IMR-90 (cell line): ENCODE measurements around the gene ASTN2. TPM values are rescaled to one million over a fixed set of nuclear protein-coding genes. Genes with fewer than 3 reads are reported as not detected.

Experiments
- ATAC-seq: fragments of 200-7000 bp; cut with Tn5 transposase; 2 replicates; pipeline ENCODE4 v1.9.1; 2020; ENCODE audit warnings: low read depth, mild to moderate bottlenecking, moderate library complexity
- BruUV-seq: library from RNA; stranded (reverse); fragments of 400-500 nt; replicated peaks from 2 replicates; lab custom pipeline; 2021; lab: Mats Ljungman, UMichigan
- CTCF ChIA-PET: fragments of 300-600 bp; formaldehyde crosslinking; extraction: SDS; loops from one replicate; lab custom pipeline; 2021; ENCODE audit warnings: antibody characterized with exemption; lab: Yijun Ruan, JAX
- POLR2A ChIA-PET: fragments of 300-600 bp; sonication (Branson Sonifier 250); formaldehyde crosslinking; loops from one replicate; lab custom pipeline; 2022; ENCODE audit warnings: antibody characterized with exemption; ENCODE audit not compliant: unreplicated experiment; lab: Charles Lee
- DNase-seq: peaks from one replicate; pipeline ENCODE4 v3.0.0; 2013
- H2AFZ ChIP-seq: replicated peaks from 2 replicates; pipeline ENCODE3; 2013; ENCODE audit warnings: low read length, mild to moderate bottlenecking; ENCODE audit not compliant: poor library complexity
- H2AK5ac ChIP-seq: 2 replicates; pipeline ENCODE4 v1.6.1; 2013; ENCODE audit warnings: low read depth, low read length, inconsistent platforms
- H2AK9ac ChIP-seq: replicated peaks from 2 replicates; pipeline ENCODE3; 2013; ENCODE audit warnings: mild to moderate bottlenecking, low read depth, low read length, moderate library complexity; ENCODE audit not compliant: poor library complexity
- H2BK120ac ChIP-seq: 2 replicates; pipeline ENCODE4 v1.6.1; 2013; ENCODE audit warnings: low read depth, low read length, inconsistent platforms
- H2BK15ac ChIP-seq: 3 replicates; pipeline ENCODE4 v1.6.1; 2013; ENCODE audit warnings: low read depth, low read length, inconsistent platforms
- H2BK20ac ChIP-seq: 2 replicates; pipeline ENCODE4 v1.6.1; 2013; ENCODE audit warnings: low read depth, mild to moderate bottlenecking, inconsistent platforms, low read length, moderate library complexity
- H2BK5ac ChIP-seq: 2 replicates; pipeline ENCODE4 v1.6.1; 2013; ENCODE audit warnings: mild to moderate bottlenecking, low read depth, low read length, inconsistent platforms; ENCODE audit not compliant: poor library complexity, severe bottlenecking
- H3K14ac ChIP-seq: replicated peaks from 2 replicates; pipeline ENCODE4 v1.6.1; 2013; ENCODE audit warnings: low read depth, low read length, inconsistent platforms
- H3K18ac ChIP-seq: 2 replicates; pipeline ENCODE4 v1.6.1; 2013; ENCODE audit warnings: low read depth, low read length, control low read depth
- H3K23ac ChIP-seq: 2 replicates; pipeline ENCODE4 v1.6.1; 2013; ENCODE audit warnings: low read depth, low read length, inconsistent platforms
- H3K27ac ChIP-seq: 2 replicates; pipeline ENCODE4 v1.5.1; 2013; ENCODE audit warnings: mild to moderate bottlenecking, control low read depth, low read length; ENCODE audit not compliant: insufficient read depth
- H3K27me3 ChIP-seq: 2 replicates; pipeline ENCODE4 v1.6.1; 2013; ENCODE audit warnings: low read length; ENCODE audit not compliant: control insufficient read depth, insufficient read depth
- H3K36me3 ChIP-seq: 2 replicates; pipeline ENCODE4 v1.6.1; 2013; ENCODE audit warnings: low read length, mixed read lengths; ENCODE audit not compliant: control insufficient read depth, insufficient read depth
- H3K4ac ChIP-seq: 2 replicates; pipeline ENCODE4 v1.6.1; 2013; ENCODE audit warnings: low read depth, low read length, inconsistent platforms
- H3K4me1 ChIP-seq: 2 replicates; pipeline ENCODE4 v1.6.1; 2013; ENCODE audit warnings: low read length, mixed read lengths; ENCODE audit not compliant: control insufficient read depth, insufficient read depth
- H3K4me2 ChIP-seq: 2 replicates; pipeline ENCODE4 v1.6.1; 2013; ENCODE audit warnings: low read depth, mild to moderate bottlenecking, control low read depth, low read length, moderate library complexity
- H3K4me3 ChIP-seq: 2 replicates; pipeline ENCODE4 v1.5.1; 2013; ENCODE audit warnings: low read depth, mild to moderate bottlenecking, control low read depth, low read length, moderate library complexity; ENCODE audit not compliant: insufficient read depth
- H3K56ac ChIP-seq: 2 replicates; pipeline ENCODE4 v1.6.1; 2013; ENCODE audit warnings: low read length, inconsistent platforms; ENCODE audit not compliant: insufficient read depth; ENCODE audit errors: extremely low read depth
- H3K79me1 ChIP-seq, 2 experiments: 2 replicates each; pipeline ENCODE4 v1.6.1; 2013; ENCODE audit warnings: low read length in 2 of 2, inconsistent platforms in 1 of 2, low read depth in 1 of 2
- H3K9ac ChIP-seq: 2 replicates; pipeline ENCODE4 v1.6.1; 2013; ENCODE audit warnings: low read depth, low read length, control low read depth
- H3K9me1 ChIP-seq: 2 replicates; pipeline ENCODE4 v1.6.1; 2013; ENCODE audit warnings: low read length, inconsistent platforms; ENCODE audit not compliant: insufficient read depth
- H3K9me3 ChIP-seq: 2 replicates; pipeline ENCODE4 v1.6.1; 2013; ENCODE audit warnings: low read length; ENCODE audit not compliant: control insufficient read depth, insufficient read depth
- H4K20me1 ChIP-seq: 2 replicates; pipeline ENCODE4 v1.6.1; 2013; ENCODE audit warnings: low read length, inconsistent platforms; ENCODE audit not compliant: insufficient read depth
- H4K5ac ChIP-seq: 2 replicates; pipeline ENCODE4 v1.6.1; 2013; ENCODE audit warnings: mild to moderate bottlenecking, low read depth, low read length, control low read depth
- H4K8ac ChIP-seq, 2 experiments: 2 replicates each; pipeline ENCODE4 v1.6.1; 2013; ENCODE audit warnings: low read depth in 2 of 2, low read length in 2 of 2, control low read depth in 1 of 2, inconsistent platforms in 1 of 2
- H4K91ac ChIP-seq: 2 replicates; pipeline ENCODE4 v1.6.1; 2013; ENCODE audit warnings: low read depth, low read length, inconsistent platforms; ENCODE audit not compliant: insufficient read depth
- BHLHE40 ChIP-seq: fragments of 150-350 bp; IDR thresholded peaks from 2 replicates; pipeline ENCODE4 v1.6.1; 2016; ENCODE audit warnings: mild to moderate bottlenecking, low read depth, low read length
- CEBPB ChIP-seq: IDR thresholded peaks from 2 replicates; pipeline ENCODE4 v1.6.1; 2012; ENCODE audit warnings: low read depth, low read length, improper control_type of control experiment
- CHD1 ChIP-seq: IDR thresholded peaks from 2 replicates; pipeline ENCODE4 v1.6.1; 2012; ENCODE audit warnings: low read depth, low read length, improper control_type of control experiment
- FOS ChIP-seq: fragments of 150-350 bp; IDR thresholded peaks from 2 replicates; pipeline ENCODE4 v1.6.1; 2016; ENCODE audit warnings: low read depth, low read length
- POLR2A ChIP-seq: IDR thresholded peaks from 2 replicates; pipeline ENCODE4 v1.6.1; 2012; ENCODE audit warnings: mild to moderate bottlenecking, low read depth, low read length
- RAD21 ChIP-seq: IDR thresholded peaks from 2 replicates; pipeline ENCODE4 v1.6.1; 2012; ENCODE audit warnings: low read length, improper control_type of control experiment
- RCOR1 ChIP-seq: IDR thresholded peaks from 2 replicates; pipeline ENCODE4 v1.6.1; 2012; ENCODE audit warnings: mild to moderate bottlenecking, low read length, improper control_type of control experiment; ENCODE audit not compliant: insufficient replicate concordance
- RFX5 ChIP-seq: IDR thresholded peaks from 2 replicates; pipeline ENCODE4 v1.8.0; 2012; ENCODE audit warnings: low read depth, mild to moderate bottlenecking, low read length, moderate library complexity
- SMC3 ChIP-seq: fragments of 150-350 bp; IDR thresholded peaks from 2 replicates; pipeline ENCODE4 v1.6.1; 2016; ENCODE audit warnings: low read depth, mild to moderate bottlenecking, antibody characterized with exemption, low read length, moderate library complexity
- USF2 ChIP-seq: fragments of 150-350 bp; IDR thresholded peaks from 2 replicates; pipeline ENCODE4 v1.6.1; 2017; ENCODE audit warnings: mild to moderate bottlenecking, antibody characterized with exemption, low read length, low read depth
- WGBS, 2 experiments: methylation state at CpG; one replicate each; pipeline versions ENCODE4 v1.1.5 to v1.1.7; 2013; ENCODE audit warnings: missing lambda C conversion rate in 2 of 2; ENCODE audit not compliant: insufficient read length in 1 of 2; ENCODE audit errors: extremely low coverage in 2 of 2; 5-methylcytosine and 5-hydroxymethylcytosine counted together
- dilution Hi-C: fragments of 300-500 bp; cut with HindIII; formaldehyde crosslinking; loops from one replicate; pipeline ENCODE4 v1.14.3; 2018; ENCODE audit warnings: low sequenced_read_pairs; ENCODE audit not compliant: unreplicated experiment
- in situ Hi-C: fragments of 300-500 bp; cut with MboI; formaldehyde crosslinking; loops from 3 replicates; pipeline ENCODE4 v1.14.3; 2019; ENCODE audit warnings: low sequenced_read_pairs, inconsistent platforms, mixed read lengths
- intact Hi-C: fragments of 100-400 bp; cut with micrococcal nuclease; formaldehyde crosslinking; loops from 2 replicates; pipeline ENCODE4 v1.10.0; 2022
- polyA plus RNA-seq, 3 experiments: library from polyadenylated mRNA; depleted of rRNA; stranded (reverse); fragments of >200 nt; gene quantifications; 2 replicates each; pipeline ENCODE4 v1.2.3, GENCODE V29; 2012; ENCODE audit warnings: low replicate concordance in 1 of 3
- total RNA-seq: library from RNA; depleted of rRNA; stranded (reverse); fragments of >200 nt; gene quantifications from 2 replicates; pipeline ENCODE4 v1.2.3, GENCODE V29; 2012

The ASTN2 gene
- total and polyA plus RNA-seq, 2 of the 4 experiments (the other 2 are of a cell fraction): 3.8 to 6.8 TPM

DNA sequence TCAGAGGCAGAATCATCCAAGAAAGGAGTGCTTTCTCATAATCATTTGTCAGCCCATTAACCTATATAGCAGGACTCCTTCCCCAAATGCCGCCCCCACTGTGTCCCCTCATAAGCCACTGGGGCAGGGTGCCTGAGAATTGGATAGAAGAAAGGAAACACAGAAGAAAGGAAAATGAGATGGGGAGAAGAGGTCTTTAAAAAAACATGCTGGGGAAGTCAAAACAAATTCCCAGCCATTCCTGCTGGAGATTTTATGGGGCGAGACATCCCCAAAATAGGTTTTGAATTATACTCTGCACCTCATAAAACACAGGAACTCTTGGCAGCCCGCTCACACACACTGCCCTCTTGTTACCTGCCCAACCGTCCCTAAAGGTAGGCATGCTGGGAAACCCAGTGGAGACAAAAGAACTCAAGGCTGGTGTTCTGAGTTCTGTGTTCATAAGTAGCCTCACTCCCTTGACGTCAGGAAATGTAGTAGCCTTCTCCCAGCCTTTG lies 19.7 kb downstream of the ASTN2 start:
- no peak overlapping the region for H4K5ac ChIP-seq
- DNase-seq: no peak
- H3K23ac ChIP-seq: no peak overlapping the region
- no peak for TF ChIP-seq CEBPB
- TF ChIP-seq POLR2A: no peak
- no peak for TF ChIP-seq RCOR1
- no peak for TF ChIP-seq SMC3
- no peak for TF ChIP-seq USF2
- TF ChIP-seq RFX5: no peak
- TF ChIP-seq RAD21: no peak
- no peak for TF ChIP-seq BHLHE40
- TF ChIP-seq FOS: no peak
- no peak for TF ChIP-seq CHD1
- no peaks in the 10 kb centered on the region for H4K20me1 ChIP-seq
- H2BK15ac ChIP-seq: no peak overlapping the region
- no peak overlapping the region for H2BK5ac ChIP-seq
- no CpG with 5 or more reads among the region's 5 CpGs for WGBS, 2 experiments
- H3K36me3 ChIP-seq: no peaks in the 10 kb centered on the region
- H3K27ac ChIP-seq: no peak overlapping the region
- no peak for ATAC-seq
- ChIA-PET CTCF (no interaction called here), POLR2A (no interaction called here)
- H3K27me3 ChIP-seq: no peaks in the 10 kb centered on the region
- no peaks in the 10 kb centered on the region for H3K9me1 ChIP-seq
- H2AK5ac ChIP-seq: no peak overlapping the region
- H3K4me1 ChIP-seq: no peaks in the 10 kb centered on the region
- no peak overlapping the region for H3K18ac ChIP-seq
- no peak overlapping the region for H2BK120ac ChIP-seq
- H3K4me2 ChIP-seq: no peak overlapping the region
- in situ Hi-C loops: no loop called here
- H3K14ac ChIP-seq: no peak overlapping the region
- H3K4me3 ChIP-seq: no peak overlapping the region
- no peaks in the 10 kb centered on the region for H3K9me3 ChIP-seq
- H3K4ac ChIP-seq: no peak overlapping the region
- H2AFZ ChIP-seq: no peak overlapping the region
- no peak overlapping the region for H2BK20ac ChIP-seq
- intact Hi-C loops: no loop called here
- no peak overlapping the region for H2AK9ac ChIP-seq
- H4K91ac ChIP-seq: no peak overlapping the region
- no TSS peak for BruUV-seq
- H3K79me1 ChIP-seq: no peaks in the 10 kb centered on the region
- dilution Hi-C loops: no loop called here
- H3K9ac ChIP-seq: no peak overlapping the region
- no peak overlapping the region for H3K56ac ChIP-seq
- H4K8ac ChIP-seq: no peak overlapping the region
